ENCODE results near the gene ZNF692. TPM values are rescaled to one million over a fixed set of nuclear protein-coding genes. Genes with fewer than 3 reads are reported as not detected.

ZNF692 gene
- total and polyA plus RNA-seq, 2 of the 13 experiments (the other 11 are each of a cell fraction or from before 2014, with no cell fraction given), result 27.3 to 45.8 TPM

DNA sequence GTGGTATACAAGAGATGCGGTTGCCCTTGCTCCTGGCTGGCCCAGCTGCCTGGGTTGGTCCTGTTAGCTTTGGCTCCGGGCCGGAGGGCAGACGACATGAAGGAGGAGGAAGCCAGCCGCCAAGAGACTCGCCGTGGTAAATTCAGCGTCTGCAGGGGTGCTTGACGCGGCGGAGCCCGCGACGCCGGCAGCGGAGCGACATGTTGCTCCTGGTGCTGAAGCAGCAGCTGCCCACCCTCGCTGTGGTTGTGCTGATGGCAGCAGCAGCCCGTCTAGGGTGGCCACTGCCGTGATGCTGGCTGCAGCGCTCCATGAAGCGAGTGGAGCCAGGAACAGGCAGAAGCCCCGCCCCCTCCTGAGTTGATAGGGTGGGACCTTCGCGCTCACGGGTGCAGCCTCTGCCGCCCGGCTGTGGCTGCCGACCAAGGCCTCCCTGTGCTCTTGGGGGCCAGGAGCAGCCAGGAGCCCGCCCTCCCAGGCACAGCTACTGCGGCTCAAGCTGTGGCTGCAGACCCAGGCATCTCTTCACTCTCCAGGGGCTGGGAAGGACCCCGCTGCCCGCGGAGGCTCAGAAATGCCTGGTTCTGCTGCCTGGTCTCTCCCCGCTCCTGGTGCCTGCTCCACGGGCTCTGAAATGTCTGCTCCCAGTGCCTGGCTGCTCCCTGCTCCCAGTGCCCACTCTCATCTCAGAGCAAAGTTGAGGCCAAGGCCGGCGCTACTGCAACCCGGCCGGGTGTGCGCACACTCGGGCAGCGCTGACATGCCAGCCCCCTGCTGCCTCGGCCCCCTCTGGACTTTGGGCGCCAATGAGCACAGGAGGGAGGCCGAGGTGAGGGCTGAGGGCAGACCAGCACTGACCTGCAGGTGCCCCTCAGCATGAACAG, 4.4 kb upstream of the ZNF692 start (continued):
- TF ChIP-seq, protein P1, sequence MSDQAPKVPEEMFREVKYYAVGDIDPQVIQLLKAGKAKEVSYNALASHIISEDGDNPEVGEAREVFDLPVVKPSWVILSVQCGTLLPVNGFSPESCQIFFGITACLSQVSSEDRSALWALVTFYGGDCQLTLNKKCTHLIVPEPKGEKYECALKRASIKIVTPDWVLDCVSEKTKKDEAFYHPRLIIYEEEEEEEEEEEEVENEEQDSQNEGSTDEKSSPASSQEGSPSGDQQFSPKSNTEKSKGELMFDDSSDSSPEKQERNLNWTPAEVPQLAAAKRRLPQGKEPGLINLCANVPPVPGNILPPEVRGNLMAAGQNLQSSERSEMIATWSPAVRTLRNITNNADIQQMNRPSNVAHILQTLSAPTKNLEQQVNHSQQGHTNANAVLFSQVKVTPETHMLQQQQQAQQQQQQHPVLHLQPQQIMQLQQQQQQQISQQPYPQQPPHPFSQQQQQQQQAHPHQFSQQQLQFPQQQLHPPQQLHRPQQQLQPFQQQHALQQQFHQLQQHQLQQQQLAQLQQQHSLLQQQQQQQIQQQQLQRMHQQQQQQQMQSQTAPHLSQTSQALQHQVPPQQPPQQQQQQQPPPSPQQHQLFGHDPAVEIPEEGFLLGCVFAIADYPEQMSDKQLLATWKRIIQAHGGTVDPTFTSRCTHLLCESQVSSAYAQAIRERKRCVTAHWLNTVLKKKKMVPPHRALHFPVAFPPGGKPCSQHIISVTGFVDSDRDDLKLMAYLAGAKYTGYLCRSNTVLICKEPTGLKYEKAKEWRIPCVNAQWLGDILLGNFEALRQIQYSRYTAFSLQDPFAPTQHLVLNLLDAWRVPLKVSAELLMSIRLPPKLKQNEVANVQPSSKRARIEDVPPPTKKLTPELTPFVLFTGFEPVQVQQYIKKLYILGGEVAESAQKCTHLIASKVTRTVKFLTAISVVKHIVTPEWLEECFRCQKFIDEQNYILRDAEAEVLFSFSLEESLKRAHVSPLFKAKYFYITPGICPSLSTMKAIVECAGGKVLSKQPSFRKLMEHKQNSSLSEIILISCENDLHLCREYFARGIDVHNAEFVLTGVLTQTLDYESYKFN (CRISPR knock-in tag; conservative IDR thresholded peaks at IDR 0.05), result peak; percentile 69
- TF ChIP-seq, protein P2, sequence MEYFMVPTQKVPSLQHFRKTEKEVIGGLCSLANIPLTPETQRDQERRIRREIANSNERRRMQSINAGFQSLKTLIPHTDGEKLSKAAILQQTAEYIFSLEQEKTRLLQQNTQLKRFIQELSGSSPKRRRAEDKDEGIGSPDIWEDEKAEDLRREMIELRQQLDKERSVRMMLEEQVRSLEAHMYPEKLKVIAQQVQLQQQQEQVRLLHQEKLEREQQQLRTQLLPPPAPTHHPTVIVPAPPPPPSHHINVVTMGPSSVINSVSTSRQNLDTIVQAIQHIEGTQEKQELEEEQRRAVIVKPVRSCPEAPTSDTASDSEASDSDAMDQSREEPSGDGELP (IDR thresholded peaks at IDR 0.05; ENCODE audit: borderline replicate concordance, low read depth), result peak; percentile 10; the same call in 1 of the 2 replicates
- TF ChIP-seq SMAD1 (CRISPR knock-in tag; IDR thresholded peaks at IDR 0.05; ENCODE audit: borderline replicate concordance, low read depth), result 0 out of 2 replicates have a peak, but pooled peaks have one; percentile 28
- TF ChIP-seq SALL1 (CRISPR knock-in tag; IDR thresholded peaks at IDR 0.05), result peak; percentile 68
- no peak for TF ChIP-seq SUZ12 (IDR thresholded peaks at IDR 0.05; ENCODE audit: low read depth, low read length)
- TF ChIP-seq ZNF841 (CRISPR knock-in tag; IDR thresholded peaks at IDR 0.05; ENCODE audit: borderline replicate concordance), result no peak
- no peak for TF ChIP-seq SNRNP70 (IDR thresholded peaks at IDR 0.05; ENCODE audit: low read depth, low read length)
- peak; percentile 72 for TF ChIP-seq ZBTB42 (CRISPR knock-in tag; IDR thresholded peaks at IDR 0.05)
- peak; percentile 25; the same call in 1 of the 2 replicates for TF ChIP-seq NR2F6 (IDR thresholded peaks at IDR 0.05)
- peak; percentile 36 for TF ChIP-seq NR2F6 (CRISPR knock-in tag; IDR thresholded peaks at IDR 0.05)
- 0 out of 2 replicates have a peak, but pooled peaks have one; percentile 54 for TF ChIP-seq MEIS1 (CRISPR knock-in tag; IDR thresholded peaks at IDR 0.05; ENCODE audit: borderline replicate concordance)
- TF ChIP-seq, protein P3, sequence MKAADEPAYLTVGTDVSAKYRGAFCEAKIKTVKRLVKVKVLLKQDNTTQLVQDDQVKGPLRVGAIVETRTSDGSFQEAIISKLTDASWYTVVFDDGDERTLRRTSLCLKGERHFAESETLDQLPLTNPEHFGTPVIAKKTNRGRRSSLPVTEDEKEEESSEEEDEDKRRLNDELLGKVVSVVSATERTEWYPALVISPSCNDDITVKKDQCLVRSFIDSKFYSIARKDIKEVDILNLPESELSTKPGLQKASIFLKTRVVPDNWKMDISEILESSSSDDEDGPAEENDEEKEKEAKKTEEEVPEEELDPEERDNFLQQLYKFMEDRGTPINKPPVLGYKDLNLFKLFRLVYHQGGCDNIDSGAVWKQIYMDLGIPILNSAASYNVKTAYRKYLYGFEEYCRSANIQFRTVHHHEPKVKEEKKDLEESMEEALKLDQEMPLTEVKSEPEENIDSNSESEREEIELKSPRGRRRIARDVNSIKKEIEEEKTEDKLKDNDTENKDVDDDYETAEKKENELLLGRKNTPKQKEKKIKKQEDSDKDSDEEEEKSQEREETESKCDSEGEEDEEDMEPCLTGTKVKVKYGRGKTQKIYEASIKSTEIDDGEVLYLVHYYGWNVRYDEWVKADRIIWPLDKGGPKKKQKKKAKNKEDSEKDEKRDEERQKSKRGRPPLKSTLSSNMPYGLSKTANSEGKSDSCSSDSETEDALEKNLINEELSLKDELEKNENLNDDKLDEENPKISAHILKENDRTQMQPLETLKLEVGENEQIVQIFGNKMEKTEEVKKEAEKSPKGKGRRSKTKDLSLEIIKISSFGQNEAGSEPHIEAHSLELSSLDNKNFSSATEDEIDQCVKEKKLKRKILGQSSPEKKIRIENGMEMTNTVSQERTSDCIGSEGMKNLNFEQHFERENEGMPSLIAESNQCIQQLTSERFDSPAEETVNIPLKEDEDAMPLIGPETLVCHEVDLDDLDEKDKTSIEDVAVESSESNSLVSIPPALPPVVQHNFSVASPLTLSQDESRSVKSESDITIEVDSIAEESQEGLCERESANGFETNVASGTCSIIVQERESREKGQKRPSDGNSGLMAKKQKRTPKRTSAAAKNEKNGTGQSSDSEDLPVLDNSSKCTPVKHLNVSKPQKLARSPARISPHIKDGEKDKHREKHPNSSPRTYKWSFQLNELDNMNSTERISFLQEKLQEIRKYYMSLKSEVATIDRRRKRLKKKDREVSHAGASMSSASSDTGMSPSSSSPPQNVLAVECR (CRISPR knock-in tag; IDR thresholded peaks at IDR 0.05; ENCODE audit: borderline replicate concordance), result peak; percentile 75
- TF ChIP-seq, protein P4, sequence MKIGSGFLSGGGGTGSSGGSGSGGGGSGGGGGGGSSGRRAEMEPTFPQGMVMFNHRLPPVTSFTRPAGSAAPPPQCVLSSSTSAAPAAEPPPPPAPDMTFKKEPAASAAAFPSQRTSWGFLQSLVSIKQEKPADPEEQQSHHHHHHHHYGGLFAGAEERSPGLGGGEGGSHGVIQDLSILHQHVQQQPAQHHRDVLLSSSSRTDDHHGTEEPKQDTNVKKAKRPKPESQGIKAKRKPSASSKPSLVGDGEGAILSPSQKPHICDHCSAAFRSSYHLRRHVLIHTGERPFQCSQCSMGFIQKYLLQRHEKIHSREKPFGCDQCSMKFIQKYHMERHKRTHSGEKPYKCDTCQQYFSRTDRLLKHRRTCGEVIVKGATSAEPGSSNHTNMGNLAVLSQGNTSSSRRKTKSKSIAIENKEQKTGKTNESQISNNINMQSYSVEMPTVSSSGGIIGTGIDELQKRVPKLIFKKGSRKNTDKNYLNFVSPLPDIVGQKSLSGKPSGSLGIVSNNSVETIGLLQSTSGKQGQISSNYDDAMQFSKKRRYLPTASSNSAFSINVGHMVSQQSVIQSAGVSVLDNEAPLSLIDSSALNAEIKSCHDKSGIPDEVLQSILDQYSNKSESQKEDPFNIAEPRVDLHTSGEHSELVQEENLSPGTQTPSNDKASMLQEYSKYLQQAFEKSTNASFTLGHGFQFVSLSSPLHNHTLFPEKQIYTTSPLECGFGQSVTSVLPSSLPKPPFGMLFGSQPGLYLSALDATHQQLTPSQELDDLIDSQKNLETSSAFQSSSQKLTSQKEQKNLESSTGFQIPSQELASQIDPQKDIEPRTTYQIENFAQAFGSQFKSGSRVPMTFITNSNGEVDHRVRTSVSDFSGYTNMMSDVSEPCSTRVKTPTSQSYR (CRISPR knock-in tag; IDR thresholded peaks at IDR 0.05; ENCODE audit: borderline replicate concordance), result peak; percentile 8; the same call in 1 of the 2 replicates
- TF ChIP-seq NFYB (CRISPR knock-in tag; IDR thresholded peaks at IDR 0.05), result peak; percentile 38
- TF ChIP-seq NR2F1 (CRISPR knock-in tag; IDR thresholded peaks at IDR 0.05), result peak in 1 of 2 experiments; percentile 54; a peak in 1 of 4 replicates
- TF ChIP-seq, protein P5, sequence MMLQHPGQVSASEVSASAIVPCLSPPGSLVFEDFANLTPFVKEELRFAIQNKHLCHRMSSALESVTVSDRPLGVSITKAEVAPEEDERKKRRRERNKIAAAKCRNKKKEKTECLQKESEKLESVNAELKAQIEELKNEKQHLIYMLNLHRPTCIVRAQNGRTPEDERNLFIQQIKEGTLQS (CRISPR knock-in tag; IDR thresholded peaks at IDR 0.05), result peak; percentile 11; the same call in 1 of the 2 replicates

All from HepG2 (cell line).